HG03565 (cell line): Measurements from ENCODE around the gene LSAMP.
"Not testable (repeated sequence)": the region's sequence is repeated elsewhere in the genome, so short reads cannot be mapped to it uniquely, and the experiment has no call there.

Experiments
- ATAC-seq: cut with Tn5 transposase; IDR thresholded peaks from one replicate; pipeline ENCODE4 v1.9.1; 2021; ENCODE audit warnings: mild to moderate bottlenecking, moderate library complexity; ENCODE audit not compliant: unreplicated experiment

Gene LSAMP

DNA sequence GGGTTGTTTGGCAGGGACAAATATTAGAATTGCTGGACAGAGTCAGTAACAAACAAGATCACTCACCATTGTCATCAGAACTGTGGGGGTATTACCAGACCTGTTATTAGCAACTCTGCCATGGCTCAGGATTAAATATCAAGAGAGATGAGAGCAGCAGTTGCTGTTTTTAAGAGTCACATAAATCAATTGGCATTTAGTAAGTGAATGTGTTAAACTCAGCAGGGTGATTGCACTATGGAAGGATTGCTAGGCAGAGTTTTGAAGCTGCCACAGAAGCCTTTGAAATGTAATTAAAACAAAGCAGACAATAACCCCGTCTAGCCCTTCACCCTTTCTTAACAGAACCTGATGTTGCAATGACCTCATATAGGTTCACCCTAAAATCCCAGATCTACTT lies 583.2 kb downstream of the LSAMP start:
- ATAC-seq: no peak

DNA sequence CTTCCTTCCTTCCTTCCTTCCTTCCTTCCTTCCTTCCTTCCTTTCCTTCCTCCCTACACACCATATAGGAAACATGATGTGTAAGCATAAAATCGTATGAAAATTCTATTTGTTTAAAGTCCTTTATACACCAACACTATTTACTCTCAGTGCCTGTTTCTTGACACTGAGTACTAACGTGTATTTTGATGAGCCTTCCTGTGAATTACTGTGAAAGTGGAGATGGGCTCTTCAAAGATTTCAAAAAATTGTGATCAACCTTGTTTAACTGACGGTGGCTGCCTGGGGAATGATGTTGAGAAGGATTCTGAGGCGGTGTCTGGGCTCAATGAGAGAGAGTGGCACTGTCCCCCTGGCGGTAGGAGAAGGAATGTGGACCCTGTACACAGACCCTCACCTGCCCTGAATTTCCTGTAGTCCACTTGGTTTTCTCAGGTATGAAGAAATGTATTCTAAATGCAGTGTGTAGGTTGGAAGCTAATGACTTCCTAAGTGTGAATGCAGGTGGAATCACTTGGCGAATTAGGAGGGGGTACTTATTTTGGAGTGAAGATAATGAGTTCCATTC lies 584.0 kb downstream of the LSAMP start:
- ATAC-seq: no peak

DNA sequence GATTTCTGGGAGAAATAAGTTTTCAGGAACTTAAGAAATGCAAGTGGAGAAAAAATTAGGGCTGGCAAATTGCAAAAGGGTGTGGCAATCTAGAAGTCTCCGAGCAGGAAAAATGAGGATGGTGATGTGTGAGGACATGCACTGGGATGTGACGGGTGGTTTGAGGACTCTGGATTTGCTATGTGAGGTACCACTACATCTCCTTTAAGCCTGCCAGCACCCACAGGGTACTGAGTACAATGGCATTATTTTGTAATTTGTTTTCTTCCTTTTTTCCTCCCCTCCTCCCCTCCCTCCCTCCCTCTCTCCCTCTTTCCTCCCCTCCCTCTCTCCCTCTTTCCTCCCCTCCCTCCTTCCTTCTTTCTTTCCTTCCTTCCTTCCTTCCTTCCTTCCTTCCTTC lies 584.5 kb downstream of the LSAMP start:
- no peak for ATAC-seq

DNA sequence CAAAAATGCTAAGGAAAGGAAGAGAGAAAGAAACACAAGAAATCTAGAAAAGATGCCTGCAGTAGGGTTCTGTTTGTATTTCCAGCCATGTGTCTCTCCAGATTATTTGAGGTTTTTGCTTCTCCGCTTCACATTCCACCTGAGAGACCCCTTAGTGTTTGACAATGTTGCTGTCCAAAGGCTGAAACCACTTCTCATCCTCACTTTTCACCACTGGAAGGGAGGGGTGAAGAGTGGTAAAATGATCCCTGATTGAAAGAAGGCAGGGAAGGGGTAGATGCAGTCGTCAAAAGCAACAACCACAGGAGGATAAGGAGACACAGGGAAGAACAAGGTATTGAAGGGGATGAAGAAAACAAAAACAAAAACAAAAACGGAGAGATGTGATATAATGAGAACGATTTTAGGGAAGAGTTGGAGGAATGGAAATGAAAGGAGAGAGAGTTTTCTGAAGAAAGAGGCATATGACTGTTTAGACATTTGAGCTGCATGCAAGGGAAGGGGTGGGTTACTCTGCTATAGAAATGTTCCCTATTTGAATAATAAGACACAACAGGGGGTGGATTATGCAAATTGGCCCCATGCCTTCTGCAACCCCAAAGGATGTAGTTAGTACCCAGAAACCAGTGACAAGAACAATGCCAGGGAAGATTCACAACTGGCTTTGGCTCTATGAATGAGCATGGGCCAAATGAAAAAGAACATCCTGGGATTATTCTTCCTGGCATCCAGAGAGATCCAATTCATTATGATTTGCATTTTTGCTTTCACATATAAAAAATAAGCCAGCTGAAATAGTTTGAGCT lies 586.1 kb downstream of the LSAMP start:
- no peak for ATAC-seq

DNA sequence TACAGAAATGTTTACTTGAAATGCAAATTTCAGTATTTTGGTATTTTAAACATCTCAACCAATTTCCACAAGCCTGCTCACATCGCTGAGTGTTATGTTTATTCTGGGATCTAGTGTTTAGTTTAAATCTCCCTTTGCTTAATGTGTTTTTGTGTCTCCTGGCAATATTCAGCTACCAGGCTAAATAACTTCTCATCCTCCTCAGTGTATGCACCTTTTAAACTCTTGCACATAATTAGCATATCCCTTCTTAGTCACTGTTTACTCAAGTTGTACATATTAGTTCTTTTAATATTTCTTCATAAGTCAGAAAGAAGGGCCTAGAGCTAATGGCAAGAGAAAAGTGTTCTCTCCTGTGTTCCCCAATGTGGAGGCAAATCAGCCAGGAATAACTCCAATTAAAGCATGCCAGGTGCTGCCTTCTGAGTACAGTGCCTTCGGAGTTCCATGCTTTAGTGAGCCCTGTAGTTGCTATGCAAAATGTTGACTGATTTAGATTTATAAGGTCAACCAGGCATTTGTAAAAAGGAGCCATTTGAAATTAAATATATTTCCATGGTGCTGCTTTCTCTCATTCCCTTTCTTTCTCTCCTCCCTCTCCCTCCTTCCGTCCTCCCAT lies 587.7 kb downstream of the LSAMP start:
- no peak for ATAC-seq

DNA sequence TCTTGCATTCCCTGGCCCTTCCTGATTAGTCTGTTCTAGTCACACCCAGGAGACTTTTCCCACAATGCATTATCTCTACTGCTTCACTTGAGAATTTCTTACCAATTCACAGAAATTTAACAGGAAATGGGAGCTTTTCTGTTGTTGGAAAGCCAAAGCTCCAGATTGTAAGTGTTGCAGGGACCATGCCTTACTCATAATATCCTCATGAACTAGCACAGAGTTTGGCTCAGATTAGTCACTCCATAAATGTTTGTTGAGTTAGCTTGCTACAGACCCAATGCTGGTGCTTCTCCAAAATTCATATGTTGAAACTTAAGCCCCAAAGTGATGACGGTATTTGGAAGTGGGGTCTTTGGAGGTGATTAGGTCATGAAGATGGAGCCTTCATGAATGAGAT lies 589.4 kb downstream of the LSAMP start:
- ATAC-seq: no peak

DNA sequence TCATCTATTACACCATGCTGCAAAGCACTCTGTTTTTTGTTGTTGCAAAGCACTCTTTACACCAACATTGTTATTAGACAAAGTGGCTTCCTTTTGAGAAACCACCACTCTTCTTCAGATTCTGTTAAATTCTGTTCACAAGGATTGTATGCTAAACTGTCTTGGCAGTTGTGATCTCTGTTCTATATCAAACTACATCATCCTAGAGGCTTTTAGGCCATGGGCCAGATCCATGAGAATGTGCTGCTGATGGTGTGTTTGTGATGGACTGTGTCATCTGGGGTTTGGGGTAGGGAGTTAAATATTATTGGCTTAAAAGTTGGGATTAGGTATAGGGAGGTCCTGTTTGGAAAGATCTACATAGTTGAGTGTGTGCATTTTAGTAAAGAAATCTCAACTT lies 592.2 kb downstream of the LSAMP start:
- ATAC-seq: no peak

DNA sequence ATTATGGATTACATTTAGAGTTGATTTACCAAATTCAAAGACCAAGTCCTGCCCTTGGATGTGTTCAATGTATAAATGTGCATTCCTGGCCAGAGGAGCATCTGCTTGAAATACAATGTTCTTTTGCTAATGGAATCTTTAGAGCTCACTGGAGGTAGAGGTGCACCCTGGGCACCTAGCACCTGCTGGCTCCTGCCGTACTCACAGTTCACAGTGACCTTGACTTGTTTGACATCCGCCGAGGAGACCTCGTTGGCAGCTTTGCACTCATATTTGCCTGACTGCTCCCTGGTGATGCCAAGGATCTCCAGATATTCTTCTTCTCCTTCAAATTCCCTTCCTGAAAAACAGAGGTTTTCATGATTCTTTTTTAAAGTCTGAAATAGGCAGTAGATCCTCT lies 593.0 kb downstream of the LSAMP start:
- no peak for ATAC-seq

DNA sequence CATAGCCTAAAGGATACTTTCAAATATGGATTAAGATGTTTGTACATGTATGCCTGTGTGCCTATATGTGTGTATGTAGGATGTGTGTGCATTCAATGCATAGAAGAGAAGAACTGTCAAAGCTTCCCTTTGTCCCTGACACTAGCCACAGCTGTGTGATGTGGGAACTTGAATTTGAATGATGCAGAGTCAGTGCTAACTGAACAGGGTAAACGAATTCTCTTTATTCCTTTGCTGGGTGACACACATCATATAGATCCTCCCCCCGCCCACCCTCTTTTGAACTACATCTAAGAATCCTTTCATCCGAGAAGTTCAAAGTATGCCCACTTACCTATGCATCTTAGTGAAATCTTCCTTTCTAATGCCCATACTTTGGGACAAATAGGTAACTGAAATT lies 593.7 kb downstream of the LSAMP start:
- ATAC-seq: no peak

DNA sequence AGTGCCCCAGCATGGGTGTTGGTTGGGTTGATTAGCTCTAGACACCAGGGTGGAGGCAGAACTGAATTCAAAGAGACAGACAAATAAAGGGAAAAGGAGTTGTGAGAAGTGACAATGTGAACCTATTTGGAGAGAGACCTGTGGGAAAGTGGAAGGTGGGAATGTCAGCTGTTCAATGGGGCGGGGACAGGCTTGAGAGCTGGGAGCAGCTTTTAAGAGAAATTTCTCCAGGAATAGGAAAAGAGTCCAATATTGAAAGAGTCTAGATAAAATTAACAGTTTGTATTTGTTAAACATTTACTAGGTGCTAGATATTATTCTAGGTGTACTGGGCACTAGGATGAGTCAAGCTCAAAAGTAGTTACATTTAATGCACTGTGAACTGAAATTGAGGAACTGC lies 596.6 kb downstream of the LSAMP start:
- no peak for ATAC-seq

DNA sequence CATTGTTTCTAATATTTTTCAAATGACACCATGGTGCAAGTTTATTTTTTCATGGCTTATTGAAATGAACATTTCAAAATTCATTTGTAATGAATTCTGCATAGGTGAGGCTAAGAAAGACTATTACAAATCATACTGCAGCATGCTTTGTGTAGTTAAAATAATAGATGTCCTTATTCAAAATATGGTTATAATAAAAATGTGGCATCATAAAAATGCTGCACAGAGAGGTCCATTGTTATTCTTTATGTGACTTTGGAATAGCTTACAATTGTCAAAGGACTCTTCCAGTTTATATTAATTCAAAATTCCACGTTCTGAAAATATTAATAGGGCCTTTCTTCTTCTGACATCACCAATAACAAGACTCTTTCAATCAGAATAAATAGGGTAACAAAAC lies 599.3 kb downstream of the LSAMP start:
- ATAC-seq: no peak

DNA sequence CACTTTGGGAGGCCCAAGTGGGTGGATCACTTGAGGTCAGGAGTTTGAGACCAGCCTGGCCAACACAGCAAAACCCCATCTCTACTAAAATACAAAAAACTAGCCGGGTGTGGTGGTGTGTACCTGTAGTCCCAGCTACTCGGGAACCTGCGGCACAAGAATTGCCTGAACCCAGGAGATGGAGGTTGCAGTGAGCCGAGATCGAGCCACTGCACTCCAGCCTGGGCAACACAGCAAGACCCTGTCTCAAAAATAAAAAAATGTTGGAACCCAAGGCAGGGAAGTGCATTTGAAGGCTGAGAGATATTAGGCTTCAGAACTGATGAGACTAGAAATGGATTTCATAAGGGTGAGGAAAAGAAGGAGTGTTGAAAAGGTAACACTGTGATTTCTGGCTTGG lies 600.6 kb downstream of the LSAMP start:
- not testable (repeated sequence) for ATAC-seq

DNA sequence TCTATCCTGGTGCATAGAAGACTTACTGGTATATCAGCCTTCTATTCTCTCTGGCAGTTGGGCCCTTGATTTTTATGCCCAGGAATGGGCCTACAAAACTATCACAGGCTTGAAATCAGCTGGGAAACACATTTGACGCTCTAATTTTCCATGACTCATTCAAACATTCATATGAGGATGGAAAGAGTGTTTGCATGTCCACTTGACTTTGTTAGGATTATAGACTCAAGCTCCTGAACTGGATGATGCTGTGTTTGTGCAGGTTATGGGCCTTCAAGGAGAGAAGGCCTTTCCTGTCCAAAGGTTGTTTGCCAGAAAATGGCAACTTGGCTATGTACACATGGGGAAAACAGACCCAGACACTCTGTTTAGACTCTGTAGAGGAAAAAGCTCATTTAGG lies 602.1 kb downstream of the LSAMP start:
- no peak for ATAC-seq

DNA sequence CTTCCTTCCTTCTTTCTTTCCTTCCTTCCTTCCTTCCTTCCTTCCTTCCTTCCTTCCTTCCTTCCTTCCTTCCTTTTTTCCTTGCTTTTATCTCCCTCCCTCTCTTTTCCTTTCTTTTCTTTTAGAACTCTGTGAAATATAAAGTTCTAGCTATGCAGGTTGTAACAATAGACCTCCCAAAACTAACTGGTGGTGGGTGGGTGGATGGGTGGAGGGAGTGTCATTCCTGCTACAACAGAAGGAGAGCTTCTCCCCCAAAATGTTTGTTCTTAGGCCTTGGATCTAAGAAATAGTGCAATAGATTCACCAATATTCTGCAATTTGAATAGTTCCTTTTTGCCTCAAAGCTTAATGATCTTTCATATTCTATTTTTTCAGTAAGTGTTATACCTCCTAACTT lies 606.0 kb downstream of the LSAMP start:
- no peak for ATAC-seq

DNA sequence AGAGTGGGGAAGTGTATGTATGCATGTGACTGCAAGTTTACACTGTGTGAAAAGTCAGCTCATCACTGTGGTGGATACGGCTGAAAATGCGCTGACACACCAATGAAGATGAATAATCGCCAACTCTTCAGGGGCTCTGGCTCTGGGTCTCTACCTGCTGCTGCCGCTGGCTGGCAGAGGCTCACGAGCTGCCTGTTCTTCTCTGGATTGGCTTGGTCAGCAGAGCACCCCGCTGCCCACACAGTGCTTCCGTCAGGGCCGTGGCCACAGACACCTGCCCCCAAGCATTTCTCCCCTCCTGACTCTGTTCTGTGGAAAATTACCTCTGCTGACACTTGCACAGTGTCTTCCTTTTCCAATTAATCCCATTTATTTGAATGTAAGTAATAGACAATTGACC lies 606.5 kb downstream of the LSAMP start:
- no peak for ATAC-seq

DNA sequence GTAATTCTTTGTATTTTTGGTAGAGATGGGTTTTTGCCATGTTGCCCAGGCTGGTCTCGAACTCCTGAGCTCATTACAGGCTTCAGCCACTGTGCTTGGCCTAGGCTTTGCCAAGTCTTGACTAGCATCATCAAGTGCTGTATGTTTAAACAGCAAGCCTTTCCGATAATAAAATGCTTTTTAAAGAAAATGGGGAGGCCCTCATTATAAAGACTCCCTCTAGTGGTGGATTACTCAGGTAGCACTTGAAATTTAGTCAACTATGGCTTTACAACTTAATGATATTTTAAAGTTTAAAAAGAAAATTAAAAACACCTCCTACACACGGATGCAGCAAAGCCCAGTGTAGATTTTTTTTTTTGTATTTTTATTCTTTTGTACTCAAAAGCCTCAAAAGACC lies 608.3 kb downstream of the LSAMP start:
- no peak for ATAC-seq

DNA sequence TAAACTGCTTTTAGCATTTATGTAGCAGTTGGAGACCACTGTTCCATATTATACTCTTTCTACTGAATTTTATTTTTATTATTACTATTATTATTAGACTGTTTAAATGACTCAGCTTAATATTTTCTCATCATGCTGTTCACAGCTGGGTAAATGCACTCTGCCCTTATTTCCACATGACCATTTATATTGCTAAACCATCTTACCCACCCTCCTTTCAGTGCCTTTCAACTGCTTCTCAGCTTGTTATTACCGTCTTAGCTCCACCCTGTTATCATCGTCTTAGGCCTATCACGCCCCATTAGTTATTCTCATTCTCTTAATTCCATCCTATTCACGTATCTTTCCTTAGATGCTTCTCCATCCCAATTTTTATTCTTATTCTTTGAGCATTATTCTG lies 609.3 kb downstream of the LSAMP start:
- no peak for ATAC-seq

DNA sequence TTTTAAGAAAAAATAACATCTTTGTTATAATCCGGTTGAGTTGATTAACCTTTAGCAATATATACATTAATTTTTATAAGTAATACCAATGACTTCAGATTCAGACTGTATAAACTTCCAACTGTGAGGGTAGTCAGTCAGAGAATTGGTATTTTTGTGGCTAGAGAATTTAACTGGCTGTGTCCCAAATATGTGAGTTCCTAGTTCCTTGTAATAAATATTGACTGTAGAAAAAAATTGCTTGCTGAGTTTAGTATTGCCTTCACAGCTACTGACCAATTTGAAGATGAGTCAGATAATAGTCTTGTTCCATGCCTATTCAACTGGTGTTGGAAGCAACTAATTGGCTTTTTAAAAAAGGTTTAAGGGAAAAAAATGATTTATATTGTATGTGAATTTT lies 611.2 kb downstream of the LSAMP start:
- no peak for ATAC-seq

DNA sequence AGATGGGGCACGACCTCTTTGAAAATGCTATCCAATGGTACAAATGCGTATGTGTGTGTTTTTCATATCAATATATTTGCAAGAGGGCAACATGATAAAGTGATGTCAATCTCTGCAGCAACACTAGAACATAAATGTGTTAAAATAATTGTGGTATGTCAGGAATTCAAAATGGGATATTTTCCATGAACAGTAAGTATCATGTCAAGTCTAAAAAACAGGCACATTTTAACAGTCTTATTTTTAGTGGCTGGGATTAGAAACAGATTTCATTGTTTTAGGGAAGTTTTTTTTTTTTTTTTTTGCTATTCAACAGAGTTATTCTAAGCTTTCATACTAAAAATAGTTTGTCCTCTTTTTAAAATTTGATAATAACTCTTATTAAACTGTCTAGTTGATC lies 612.2 kb downstream of the LSAMP start:
- ATAC-seq: no peak

DNA sequence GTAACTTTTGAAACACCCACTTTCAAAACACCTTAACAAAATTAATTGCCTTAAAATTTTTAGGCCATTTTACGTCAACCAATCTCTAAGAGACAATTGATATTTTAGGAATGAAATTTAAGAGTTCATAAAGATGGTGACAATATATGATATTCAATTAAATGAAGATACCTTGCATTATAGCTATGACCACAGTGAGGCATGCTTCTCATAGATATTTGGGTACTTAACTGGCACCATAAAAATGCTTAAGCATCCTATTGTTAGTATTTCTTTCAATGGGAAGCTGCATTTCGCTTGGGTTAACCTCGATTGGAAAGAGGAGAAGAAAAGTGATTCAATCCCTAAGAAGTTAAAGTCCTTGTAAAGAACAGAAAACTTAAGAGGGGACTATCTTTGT lies 613.0 kb downstream of the LSAMP start:
- no peak for ATAC-seq

DNA sequence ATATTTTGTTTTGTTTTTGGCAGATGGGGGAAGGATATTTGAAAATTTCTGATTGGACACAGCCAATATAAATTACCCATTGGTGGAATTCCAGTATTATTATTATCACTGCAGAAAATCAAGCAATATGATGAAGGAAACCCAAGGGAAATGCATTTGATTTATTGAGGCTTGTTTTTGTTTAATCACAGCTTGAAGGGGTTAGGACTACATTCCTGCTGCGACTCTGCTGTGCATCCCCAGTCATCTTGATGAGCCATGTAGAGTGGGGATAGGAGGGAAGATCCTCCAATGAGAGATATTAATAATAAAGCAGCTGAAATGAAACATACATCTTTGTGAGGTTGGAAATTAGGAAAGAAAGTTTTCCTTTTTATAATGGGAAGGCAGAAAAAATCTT lies 613.4 kb downstream of the LSAMP start:
- no peak for ATAC-seq

DNA sequence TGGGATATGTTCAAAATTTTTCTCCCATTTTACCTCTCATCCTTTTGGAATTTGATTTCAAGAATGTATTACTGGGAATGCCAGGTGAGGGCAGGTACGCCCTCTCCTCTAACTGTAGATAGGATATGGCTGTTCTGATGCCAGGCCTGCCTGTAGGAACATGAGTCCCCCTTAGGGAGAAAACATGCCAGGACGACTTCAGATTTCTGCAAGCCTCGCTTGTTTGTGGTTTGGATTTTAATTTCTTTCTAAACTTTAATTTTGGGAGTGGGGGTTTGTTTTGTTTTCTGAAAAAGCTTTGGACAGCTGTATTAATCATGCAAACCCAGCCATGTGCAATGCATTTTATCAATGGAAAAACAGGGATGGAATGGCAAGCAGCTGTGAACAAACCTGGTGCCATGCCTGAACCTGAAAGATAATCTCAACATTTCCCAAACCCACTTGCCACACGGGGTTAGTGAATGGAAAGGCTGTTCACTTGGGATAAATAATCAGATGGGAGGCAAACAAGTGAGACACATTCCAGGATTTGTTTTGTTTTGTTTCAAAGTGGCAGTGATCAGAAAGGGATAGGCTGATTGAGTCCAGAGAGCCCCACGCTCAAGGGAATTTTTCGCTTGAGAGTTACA lies 614.4 kb downstream of the LSAMP start:
- no peak for ATAC-seq
